ENCODE measurements around the gene OMA1.

The OMA1 gene

DNA sequence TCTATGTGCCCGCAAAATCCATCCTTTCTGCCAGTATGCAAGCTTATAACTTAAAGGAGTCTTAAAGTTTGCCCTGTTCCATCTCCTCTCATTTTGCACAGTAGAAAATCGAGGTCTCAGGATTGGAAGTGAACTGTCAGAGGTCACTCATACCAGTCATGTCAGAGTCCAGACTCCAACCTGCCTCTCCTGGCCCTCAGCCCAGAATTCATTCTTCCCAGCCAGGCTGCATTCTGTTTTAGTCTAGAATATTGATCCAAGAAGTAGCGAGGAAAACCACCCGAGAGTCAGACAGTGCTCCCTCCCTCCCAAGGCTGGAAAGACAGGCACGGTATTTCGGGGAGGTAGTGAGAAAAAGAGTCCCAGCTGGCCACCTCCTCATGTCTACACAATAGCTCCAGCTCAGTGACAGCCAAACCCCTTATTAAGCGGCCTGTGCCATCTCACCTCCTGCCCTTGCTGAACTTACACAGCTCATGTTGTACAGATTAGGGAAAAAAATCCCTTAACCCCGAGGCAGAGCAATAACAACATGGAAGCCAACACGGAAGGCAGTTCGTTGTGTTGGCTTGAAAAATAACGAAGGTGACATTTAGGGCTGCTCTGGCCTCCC is 89.4 kb downstream of the OMA1 start:
- no peak for DNase-seq (ENCODE audit: low read depth)

DNA sequence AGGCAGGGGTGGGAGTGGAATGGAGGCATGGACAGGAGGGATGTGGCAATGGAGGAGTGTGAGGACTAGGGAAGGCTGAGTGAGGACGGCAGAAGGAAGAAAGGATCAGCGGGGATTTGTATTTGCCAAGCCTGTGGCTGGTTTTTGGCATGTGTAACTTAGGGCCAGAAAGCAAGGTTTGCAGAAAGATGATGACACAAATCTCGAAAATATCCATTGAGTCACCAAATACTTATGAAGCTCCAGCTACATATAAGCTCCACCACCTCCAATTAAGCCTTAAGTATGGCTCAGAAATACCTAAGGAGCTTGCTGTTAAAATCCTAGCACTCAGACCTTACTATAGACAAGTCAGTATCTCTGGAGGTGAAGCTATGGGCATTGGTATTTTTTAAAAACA is 90.1 kb downstream of the OMA1 start:
- no peak for DNase-seq (ENCODE audit: low read depth)

DNA sequence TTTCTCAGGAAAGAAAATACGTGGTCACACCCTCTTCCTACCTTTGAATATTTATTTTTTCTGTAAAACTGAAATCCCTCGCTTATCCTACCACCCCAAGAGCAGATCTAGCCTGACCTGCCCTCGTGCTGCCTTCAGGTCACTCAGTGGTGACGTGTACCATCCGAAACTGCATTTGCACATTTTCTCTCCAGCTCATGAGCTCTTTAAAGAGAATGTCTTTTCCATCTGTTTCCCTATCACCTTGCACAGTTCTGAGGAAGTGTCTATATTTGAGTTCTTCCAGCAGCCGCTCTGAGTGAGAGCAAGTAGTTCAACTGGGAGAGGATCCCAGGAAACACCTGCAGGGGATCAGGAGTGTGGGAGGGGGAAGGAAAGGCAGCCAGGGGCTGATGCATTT is 91.7 kb downstream of the OMA1 start:
- no peak for DNase-seq (ENCODE audit: low read depth)

DNA sequence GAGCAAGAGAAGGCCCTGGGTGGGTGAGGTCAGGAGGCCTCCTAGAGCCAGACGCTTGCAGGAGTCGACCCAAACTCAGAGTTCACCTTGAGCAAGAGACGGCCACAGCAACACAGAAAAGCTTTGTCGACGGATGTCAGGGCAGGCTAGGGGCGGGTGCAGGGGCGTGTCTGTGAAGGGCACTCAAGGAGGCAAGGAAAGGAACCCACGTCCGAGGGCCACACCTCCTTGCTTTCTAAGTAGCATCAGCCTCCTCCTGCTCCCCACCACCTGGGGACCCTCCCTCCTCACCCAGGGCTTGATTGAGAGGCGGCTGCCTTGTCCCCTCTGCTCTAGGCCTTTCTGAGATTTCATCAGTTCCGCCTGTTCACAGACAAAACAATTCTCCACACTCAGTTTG is 92.1 kb downstream of the OMA1 start:
- no peak for DNase-seq (ENCODE audit: low read depth)

DNA sequence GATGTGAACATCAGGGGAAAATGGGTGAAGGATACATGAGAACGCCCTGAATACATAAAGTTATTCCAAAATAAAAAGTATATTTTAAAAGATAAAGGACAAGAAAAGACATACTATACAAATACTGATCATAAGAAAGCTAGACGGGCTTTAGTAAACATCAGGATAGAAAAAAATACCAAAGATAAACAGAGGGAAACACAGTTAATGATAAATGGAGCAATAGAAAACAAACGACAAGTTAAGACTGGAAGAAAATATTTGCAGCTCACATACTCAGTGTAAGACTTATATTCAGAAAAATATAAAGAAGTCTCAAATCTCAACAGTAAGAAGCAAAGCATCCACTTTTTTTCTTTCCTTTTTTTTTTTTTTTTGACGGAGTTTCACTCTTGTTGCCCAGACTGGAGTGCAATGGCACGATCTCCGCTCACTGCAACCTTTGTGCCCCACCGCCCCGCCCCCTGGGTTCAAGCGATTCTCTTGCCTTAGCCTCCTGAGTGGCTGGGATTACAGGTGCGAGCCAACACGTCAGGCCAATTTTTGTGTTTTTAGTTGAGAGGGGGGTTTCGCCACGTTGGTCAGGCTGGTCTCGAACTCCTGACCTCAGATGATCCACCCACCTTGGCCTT is 94.8 kb downstream of the OMA1 start:
- no peak for DNase-seq (ENCODE audit: low read depth)

DNA sequence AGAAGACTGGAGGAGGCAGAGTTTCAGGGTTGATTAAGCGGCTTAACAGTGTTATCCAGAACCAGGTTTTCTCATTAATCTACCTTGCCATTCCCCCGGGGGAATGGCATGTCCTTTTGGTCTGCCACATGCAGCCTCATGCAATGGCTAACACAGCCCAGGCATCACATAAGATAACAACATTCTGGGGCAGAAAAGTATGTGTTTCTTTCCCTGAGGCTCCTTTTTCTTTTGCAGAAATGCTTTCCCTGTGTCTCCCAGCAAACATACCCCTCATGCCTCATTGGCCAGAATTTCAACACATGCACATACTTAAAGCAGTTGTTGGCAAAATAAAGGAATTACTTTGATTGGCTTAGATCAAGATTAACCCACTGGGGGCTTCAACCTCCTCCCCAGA is 98.6 kb downstream of the OMA1 start:
- DNase-seq (ENCODE audit: low read depth): no peak

DNA sequence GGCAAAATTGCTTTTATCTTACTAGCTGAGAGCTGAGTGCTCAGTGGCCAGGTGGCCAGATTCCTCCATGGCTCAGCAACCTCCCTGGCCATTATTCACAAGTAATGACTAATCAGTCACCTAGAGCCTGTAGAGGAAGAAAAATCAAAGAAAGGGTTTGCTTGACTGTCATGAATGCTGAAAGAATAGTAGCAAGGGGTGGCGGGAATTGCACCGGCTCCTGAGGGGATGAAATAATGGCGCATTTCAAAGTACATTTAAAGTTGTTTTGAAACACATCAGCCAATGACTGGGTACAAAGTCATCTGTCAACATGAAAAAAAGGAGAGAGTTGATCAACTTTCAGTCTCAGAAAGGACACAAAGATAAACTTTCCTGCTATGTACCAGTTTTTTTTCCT is 99.5 kb downstream of the OMA1 start:
- DNase-seq (ENCODE audit: low read depth): no peak

DNA sequence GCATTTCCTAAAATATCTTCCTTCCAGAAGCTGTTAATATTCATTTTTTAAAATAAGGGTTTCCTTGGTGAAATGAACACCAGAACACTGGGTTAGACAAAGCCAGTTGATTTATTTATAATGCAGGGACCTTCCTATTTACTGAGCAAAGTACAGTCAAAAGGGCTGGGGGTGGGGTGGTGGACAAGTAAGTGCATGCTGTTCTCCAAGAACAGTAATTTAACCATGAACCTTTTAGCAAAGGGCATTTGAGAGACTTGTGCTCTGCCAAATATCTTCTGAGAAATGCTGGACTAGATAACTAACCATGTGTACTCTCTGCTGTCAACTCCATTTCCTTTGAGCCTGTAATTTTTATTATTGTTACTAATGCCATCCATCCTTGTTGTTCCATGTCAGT is 100.2 kb downstream of the OMA1 start:
- DNase-seq (ENCODE audit: low read depth): no peak

DNA sequence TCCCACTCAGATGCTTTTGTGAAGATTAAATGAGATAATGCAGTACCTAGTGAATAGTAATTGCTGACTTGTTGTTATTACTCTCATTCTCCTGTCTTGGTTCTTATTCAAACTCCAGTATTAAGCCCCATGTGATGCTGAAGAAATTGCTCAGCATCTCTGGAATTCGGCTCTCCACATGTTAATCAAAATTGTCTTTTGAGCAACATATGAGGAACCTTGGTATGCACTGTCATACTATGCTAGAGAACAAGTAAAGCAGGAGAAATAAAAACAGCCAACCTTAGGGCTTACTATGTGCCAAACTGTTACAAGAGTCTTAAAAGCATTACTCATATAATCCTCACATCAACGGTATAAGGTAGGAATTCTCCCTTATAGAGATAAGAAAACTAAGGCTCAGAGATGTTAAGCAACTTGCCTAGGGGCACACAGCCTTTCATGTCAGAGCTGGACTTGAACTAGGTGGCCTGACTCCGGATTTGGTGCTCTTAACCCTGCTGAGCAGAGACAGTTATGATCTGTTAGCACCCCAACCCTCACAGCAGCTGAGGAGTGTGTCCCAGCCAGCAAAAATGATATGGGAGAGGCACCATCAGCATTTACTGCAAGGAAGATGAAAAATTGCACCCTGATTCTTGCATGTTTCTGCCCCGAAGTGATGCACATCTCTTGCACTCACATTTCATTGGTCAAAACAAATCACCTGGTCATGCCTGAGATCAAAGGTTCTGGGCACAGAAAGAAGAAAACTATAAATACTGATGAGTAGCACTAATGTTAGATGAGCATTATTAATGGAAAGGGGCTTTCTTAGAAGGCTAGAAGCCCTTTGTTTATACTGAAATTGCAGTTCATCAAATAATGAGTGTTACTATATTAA is 102.3 kb downstream of the OMA1 start:
- DNase-seq (ENCODE audit: low read depth): no peak

DNA sequence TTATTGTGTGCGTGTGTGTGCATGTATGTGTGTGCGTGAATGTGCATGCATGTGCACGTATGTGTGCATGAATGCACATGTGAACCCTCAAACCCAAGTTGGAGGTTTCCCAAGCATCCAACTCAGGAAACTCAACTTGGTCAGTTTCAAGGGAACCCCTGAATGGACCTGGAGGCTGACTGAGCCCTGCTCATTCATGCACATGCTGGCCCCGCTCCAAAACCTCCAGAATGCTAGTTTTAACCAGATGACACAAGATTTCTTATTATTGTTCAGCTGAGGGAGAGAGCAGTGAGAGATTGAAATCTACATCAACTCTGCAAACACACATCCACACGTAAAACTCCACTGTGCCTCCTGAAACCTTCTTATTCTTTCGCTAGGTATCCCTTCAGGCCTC is 104.4 kb downstream of the OMA1 start:
- DNase-seq (ENCODE audit: low read depth): no peak

DNA sequence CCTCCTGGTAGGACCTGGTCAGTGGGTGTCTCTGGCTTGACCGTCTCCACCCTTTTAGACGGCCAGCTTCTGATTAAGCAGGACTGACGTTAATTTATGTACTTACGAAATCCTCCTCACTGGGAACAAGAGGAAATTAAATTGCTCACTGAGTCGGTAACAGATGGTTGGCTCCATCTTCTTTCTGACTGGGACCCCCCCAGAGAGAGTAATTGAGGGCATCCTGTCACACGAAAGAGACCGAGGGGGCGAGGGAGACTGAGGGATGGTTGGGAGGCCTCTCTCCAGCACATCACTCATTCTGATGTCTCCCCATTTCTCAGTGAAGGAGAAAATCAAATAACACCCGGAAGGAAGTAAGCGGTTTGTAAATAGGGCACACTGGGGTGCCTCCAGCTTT is 104.8 kb downstream of the OMA1 start:
- no peak for DNase-seq (ENCODE audit: low read depth)

DNA sequence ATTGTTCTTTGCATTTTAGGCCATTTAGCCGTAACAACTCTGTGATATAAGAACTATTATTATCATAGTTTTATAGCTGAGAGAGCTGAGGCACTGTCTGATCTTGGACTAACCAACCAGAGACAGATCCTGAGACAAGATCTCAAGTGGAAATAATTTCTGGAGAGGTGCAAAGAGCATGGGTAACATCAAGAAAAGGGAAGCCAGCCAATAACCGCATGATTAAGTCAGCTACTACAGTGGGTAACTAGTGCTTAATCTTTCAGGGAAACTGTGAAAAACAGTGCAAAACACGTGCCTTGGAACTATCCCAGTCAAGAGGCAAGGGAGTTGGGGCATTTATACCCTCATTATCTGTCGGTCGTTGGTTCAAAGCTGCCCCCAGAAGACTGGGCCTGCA is 105.8 kb downstream of the OMA1 start:
- no peak for DNase-seq (ENCODE audit: low read depth)

DNA sequence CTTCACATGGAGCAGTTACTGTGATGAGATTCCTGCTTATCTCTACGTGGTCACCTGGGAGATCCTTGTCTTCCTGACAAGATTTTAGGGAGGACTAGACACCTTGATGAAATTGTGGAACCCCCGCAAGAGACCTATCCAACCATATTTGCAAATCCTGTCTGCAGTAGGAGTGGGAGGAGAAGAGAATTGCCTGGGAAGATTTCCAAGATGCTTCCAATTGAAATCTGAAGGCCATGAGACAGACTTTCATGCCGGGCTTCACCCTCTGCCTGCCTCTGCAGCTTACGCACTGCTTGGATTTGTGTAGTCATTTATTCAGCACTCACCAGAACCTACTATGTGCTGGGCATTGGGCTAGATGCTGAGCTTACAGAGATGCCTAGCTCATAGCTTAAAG is 106.6 kb downstream of the OMA1 start:
- no peak for DNase-seq (ENCODE audit: low read depth)

DNA sequence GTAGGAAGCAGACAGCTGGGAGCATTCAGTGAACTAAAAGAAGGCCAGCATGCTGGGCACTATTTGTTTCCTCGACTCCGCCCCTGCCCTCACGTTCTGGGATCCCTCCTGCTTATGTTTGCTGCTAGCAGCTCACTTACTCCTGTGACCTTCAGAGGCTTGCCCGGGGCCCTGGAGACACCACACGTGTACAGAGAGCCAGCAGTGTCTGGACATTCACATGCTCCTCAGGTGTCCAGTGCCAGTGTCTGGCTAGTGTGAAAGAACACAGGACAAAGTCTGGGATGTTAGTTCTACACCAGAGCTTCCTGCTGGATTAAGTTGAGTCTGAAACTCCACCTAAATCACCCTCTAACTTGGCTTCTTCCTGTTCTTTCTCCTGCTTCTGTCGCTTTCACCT is 108.1 kb downstream of the OMA1 start:
- no peak for DNase-seq (ENCODE audit: low read depth)

DNA sequence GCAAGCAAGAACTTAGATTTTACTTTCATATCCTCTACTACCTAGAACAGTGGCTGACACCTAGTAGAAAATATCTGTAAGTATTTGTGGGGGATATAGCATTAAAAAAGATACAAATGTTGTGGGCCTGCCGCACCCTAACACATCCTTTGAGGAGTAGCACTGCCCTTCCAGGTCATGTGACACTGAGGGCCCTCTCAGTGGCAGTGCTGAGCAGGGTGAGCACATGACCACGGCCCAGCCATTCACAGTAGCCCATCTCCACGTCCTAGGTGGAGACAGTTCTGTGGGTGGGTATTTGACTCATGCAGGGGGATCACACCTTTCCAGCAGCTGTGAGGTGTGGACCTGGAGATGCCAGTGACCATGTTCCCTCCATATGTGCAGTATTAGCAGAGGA is 108.9 kb downstream of the OMA1 start:
- no peak for DNase-seq (ENCODE audit: low read depth)

DNA sequence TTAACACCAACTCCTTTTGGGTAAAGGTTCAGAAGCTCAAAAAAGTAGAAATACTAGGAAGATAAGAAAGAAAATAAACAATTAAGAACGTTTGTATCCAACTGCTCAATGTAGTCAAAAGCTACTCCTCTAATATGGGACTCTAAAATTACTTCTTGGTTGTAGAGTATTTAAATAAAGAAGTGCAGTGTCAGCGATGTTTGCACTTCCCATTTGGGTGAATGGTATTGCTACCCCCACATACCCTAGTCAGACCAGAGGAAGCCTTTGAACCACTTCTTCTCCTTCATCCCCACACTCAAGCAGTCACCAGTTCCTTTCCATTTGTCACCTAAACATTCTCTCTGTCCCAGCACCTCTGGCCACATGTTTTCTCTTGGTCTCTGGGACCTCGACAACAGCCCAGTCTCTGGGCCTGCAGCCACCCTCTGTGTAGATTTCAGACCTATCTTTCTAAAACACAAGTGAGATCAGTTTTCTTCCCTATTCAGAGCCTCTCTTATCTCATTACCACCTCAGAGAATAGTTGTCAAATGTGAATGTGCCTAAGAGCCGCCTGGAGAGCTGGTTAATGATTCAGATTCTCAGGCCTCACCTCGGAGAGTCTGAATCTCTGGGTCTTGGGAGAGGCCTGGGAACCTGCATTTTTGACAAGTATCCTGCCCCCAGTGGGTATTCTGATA is 109.8 kb downstream of the OMA1 start:
- DNase-seq (ENCODE audit: low read depth): no peak

DNA sequence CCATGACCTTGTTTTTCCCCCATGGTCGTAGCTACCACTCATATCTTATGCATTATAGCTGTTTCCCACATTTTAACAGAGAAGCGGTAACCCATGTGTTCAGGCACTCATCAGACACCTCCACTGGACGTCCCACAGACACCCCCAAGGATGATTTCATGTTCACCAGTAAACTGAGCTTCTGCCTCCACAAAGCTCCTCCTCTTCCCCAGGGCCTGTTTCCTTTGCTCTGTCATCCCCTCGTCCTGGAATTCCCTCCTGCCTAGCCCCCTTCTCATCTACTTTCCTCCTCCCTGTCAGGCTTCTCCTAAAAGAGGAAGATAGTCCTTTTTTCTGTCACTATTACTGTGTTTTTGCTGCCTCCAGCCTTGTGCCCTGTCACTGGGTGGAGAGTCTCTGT is 111.2 kb downstream of the OMA1 start:
- DNase-seq (ENCODE audit: low read depth): no peak

DNA sequence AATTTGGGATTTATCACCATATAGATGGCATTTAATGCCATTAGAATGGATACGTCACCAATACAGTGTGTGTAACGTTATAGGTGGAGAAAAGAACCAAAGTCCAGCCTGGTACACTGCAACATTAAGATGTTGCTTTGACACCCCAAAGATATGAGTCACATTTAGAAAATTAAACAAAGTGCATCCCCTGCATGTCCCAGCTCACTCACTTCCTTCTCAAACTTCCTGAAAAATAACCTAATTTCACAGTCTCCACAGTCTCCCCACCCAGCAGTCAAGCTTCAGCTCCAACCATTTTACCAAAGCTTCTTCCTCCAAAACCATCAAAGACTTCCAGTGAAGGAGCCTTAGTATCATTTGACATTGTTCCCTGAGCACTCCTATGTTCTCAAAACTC is 111.9 kb downstream of the OMA1 start:
- no peak for DNase-seq (ENCODE audit: low read depth)

DNA sequence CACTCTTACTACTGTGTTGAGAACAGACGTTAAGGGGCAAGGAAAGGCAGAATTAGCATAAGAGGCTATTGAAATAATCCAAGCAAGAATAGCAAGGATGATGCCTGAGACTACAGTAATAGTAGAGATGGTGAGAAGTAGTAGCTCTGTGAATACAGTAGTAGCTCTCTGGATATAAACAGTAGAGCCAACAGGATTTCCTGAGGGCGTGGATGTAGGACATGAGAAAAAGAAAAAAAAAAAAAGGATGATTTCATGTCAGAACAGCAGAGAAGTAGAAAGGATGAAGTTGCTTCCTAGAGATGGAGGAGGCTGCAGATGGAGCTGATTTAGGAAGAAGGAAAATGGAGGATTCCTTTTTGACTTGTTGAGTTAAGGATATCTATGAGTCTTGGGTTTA is 112.3 kb downstream of the OMA1 start:
- no peak for DNase-seq (ENCODE audit: low read depth)

DNA sequence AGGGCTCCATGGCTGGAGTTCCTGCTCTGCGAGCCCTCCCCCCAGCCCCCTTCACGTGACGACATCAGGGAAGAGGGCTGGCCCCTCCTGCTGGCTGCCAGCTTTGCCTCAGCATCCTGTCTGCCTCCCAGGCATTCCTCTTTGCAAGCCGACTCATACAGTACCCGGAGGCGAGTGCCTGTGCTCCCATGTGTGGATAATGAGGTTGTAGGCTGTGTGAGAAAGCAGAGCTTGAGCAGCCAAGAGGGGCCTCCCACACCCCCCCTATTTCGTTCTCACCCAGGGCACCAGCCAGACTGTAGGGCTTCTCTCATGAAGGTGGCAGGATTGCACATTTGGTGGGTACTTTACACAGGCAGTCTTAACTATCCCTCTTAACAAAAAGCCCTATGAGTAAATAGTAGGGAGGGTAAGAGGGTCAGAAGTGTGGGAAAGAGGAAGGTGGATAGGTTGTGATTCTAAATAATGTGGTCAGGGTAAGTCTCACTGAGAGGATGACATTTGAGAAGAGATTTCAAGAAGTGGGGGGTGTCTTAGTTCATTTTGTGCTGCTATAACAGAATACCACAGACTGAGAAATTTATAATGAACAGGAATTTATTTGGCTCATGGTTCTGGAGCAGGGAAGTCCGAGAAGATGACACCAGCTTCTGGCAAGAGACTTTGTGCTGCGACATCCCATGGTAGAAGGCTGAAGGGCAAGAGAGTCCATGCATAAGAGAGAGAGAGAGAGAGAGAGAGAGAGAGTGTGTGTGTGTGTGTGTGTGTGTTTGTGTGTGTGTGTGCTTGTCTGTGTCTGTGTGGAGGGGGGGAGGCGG is 113.5 kb downstream of the OMA1 start:
- DNase-seq (ENCODE audit: low read depth): no peak

DNA sequence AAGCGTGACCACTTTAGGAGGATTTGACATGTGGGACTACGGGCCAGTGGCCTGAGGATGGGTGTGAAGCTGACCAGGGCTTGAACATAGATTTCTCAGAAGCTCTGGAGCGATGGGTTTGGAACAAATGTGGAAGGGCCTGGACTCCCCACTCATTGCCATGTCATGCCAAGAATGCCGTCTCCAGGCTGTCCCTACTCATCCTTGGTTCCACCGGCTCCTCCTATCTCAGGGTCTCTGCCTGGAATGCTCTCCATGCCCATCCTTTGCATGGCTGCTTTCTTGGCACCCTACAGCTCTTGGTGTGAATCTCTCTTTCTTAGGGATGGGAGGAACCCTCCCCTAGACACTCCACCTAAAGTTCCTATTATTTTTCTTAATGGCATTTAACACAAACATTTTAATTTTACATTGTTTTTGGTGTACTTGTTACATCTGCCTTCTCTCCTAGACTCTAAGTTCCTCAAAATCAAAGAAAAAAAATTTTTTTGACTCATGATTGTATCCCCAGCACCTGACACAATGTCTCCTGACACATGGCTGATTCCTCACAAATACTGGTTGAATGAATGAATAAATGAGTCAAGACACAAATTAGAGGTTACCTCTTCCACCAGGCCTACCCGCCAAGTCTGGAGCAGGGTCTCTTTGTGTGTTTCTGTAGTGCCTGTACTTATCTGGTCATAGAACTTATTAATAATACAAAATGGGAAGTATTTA is 114.5 kb downstream of the OMA1 start:
- DNase-seq (ENCODE audit: low read depth): no peak

Data from activated T-helper 9 cell treated with anti-CD3 and anti-CD28 coated beads, Interleukin-2, amount 50 U/mL, for 16 hours (primary cell).